Left cardiac atrium (tissue), 4 donors: Measurements from ENCODE around the gene ASXL1. TPM values are rescaled to one million over a fixed set of nuclear protein-coding genes. Genes with fewer than 3 reads are reported as not detected.

Experiments used
- ATAC-seq, 2 donors: fragments of 200-7000 bp; cut with Tn5 transposase; one replicate each; pipeline ENCODE4 v1.9.1; 2020; ENCODE audit warnings: mild to moderate bottlenecking in 2 of 2, moderate library complexity in 2 of 2
- DNase-seq: peaks from one replicate; pipeline ENCODE4 v3.0.0-alpha.2; 2020
- intact Hi-C, 2 donors: fragments of 100-400 bp; cut with DNase I; formaldehyde crosslinking; loops; one replicate each; pipeline versions ENCODE4 v1.14.1 to v1.15.1; 2022 to 2023
- total RNA-seq, 2 donors: library from RNA; stranded (reverse); fragmentation: NEBNext Ultra II Directional; extraction: Animal tissue kit (Norgen Biotek cat#: 25700); gene quantifications; one replicate each; pipeline ENCODE4 v1.2.1, GENCODE V29; 2021
- donor health status: DM: no; HTN: yes; CAD: no.
- donor health status: DM: no; HTN: yes; CAD: no; lungs with severe emphysema.
- donor health status: DM: yes; HTN: yes; CAD: no.
- donor health status: Dilated cardiomyopathy.

ASXL1 gene
- total RNA-seq, 2 donors from 2014 or later: 32.1 to 49.0 TPM

DNA sequence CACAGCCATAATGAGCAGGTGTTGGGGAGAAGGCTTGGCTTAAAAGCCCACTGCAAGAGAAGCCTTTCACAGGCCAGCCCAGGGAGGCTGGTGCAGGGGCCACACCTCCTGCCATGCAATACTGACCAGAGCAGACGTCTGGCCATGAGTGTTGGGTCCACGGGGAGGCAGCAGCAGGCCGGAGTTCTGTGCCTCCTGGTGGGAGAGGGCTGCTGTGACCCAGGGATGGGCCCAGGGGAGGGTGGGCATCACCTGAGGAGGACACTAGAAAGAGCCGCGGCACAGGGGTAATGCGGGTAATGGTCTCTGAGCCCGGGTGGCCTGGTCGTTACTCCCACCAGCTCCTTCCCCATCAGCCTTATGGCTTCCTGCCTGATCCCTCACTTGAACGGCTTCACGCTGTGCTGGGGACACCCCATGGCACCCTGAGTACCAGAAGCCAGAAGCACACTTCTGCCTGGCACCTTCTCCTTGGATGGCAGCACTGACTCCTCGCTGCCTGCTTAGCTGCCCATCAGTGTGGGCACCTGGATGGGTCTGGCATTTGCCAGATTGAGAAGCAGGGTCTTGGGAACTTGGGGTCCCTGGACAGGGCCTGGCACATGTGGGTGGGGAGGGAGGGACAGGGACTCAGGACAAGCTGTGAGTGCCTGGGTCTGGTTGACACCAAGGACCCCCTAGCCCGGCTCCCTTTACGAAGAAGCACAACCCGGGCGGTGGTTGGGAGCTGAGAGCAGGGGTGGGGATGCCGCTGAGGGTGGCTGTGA is 108.8 kb downstream of the ASXL1 start:
- intact Hi-C loops: no loop called here
- ATAC-seq: no peak
- no peak for DNase-seq

- intact Hi-C loops: no loop called here
- ATAC-seq (no peak), DNase-seq (no peak)
Observed at GRCh38 chr20:32467506-32468312, 109.6 kb downstream of the ASXL1 start.

GRCh38 chr20:32468313-32468640 is 110.1 kb downstream of the ASXL1 start:
- no peak for DNase-seq
- intact Hi-C loops: no loop called here
- no peak for ATAC-seq

DNA sequence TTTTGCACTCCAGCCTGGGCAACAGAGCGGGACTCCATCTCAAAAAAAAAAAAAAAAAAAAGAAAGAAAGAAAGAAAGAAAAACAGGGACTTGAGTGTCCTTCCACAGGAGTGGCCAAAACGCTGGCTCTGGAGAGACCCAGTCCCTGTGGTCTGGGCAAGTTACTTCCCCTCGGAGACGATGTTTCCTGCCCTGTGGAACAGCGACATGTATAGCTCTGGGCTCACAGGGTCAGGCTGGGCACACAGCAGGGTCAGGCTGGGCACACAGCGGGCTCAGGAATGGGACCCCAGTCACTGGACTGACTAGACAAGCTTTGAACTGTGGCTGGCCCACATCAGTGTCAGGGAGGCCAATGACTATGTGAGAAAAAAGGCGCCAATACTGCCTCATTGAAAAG is 110.7 kb downstream of the ASXL1 start:
- ATAC-seq: no peak
- intact Hi-C loops: no loop called here
- DNase-seq: no peak

- DNase-seq (peak; percentile 89), ATAC-seq (peak; percentile 34 to 45)
- intact Hi-C loops: no loop called here
Observed at GRCh38 chr20:32470025-32470861, 112.1 kb downstream of the ASXL1 start.

- ATAC-seq (no peak), DNase-seq (no peak)
- intact Hi-C loops: no loop called here
Observed at GRCh38 chr20:32470940-32471339, 112.8 kb downstream of the ASXL1 start.

GRCh38 chr20:32472581-32473207 is 114.6 kb downstream of the ASXL1 start:
- intact Hi-C loops: no loop called here
- no peak for DNase-seq
- no peak for ATAC-seq

GRCh38 chr20:32473231-32474008 is 115.3 kb downstream of the ASXL1 start:
- ATAC-seq: no peak
- intact Hi-C loops: no loop called here
- DNase-seq: no peak

DNA sequence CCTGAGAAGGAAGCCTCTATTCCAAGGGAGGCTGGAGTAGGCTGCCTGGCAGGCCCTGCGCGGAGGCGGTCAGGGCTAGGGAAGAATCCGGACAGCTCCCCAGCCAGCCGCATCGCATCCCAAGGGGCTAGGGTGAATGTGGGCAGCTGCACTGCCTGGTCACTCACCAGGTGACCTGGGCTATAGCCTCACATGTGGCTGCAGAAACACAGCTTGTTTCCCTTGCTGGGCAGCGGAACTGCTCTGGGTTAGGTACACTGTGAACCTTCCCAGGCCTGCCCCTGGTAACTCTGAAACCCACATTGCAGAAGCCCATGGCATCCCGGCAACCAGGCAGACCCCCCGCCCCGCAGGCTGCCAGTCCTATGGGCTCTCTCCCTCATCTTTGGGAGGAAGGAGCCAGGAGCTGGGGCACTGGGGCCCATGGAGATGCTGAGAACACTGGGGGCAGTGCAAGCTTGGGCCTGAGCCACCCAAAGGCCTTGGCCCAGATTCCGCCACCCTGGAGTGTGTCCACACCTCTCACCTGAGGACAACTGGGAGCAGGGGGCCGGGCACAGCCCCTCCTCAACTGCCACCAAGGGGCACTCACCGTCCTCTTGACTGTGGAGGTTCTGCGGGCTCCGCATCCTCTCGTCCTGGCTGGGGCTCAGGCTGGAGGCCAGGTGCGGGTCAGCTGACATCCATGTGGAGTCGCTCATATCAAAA is 116.0 kb downstream of the ASXL1 start:
- ATAC-seq: peak in 1 of 2 donors; percentile 0
- DNase-seq: no peak
- intact Hi-C loops: no loop called here

- DNase-seq: no peak
- intact Hi-C loops: no loop called here
Observed at GRCh38 chr20:32474717-32474966, 116.5 kb downstream of the ASXL1 start.

DNA sequence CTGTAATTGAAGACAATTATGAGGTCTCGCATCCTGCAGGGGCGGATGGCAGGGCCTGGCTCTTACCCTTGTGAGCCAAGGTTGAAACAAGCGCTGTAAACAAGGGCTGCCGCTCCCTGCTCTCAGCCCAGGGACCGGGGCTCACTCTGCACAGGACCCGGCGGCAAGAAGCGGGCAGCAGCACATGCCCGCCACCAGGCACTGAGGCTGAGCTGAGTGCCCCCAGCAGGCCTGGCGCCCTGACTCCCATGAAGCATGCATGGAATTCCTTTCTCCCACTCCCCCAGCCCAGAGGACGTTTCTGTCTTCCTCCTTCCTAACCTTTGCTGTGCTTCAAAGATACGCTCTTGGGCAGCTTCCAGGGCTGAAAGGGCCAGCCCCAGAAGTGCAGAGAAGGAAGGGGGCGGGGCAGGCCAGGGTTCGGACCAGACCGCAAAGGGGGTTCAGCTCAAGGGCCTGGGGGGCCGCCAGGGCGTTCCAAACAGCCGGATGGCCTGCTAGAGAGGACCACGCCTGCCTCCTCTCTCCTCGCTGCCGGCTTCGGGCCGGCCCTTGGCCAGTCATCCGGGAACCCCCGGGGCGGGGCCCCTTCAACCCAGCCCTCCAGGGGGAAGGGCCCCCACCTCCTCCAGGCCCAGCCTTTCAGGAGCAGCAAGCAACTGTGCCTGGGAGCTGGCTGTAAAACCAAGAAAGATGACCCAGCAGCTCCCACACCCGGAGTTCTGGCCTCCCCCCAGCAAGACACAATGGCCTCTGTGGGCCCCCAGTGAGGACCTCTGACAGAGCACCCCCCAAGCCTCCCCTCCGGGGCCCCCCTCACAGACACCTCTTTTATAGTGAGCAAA is 117.1 kb downstream of the ASXL1 start:
- peak; percentile 95 for DNase-seq
- intact Hi-C loops: no loop called here
- peak; percentile 93 to 95 for ATAC-seq

More at GRCh38 chr20:32474717-32474966, 116.5 kb downstream of the ASXL1 start:
- no peak for ATAC-seq

DNA sequence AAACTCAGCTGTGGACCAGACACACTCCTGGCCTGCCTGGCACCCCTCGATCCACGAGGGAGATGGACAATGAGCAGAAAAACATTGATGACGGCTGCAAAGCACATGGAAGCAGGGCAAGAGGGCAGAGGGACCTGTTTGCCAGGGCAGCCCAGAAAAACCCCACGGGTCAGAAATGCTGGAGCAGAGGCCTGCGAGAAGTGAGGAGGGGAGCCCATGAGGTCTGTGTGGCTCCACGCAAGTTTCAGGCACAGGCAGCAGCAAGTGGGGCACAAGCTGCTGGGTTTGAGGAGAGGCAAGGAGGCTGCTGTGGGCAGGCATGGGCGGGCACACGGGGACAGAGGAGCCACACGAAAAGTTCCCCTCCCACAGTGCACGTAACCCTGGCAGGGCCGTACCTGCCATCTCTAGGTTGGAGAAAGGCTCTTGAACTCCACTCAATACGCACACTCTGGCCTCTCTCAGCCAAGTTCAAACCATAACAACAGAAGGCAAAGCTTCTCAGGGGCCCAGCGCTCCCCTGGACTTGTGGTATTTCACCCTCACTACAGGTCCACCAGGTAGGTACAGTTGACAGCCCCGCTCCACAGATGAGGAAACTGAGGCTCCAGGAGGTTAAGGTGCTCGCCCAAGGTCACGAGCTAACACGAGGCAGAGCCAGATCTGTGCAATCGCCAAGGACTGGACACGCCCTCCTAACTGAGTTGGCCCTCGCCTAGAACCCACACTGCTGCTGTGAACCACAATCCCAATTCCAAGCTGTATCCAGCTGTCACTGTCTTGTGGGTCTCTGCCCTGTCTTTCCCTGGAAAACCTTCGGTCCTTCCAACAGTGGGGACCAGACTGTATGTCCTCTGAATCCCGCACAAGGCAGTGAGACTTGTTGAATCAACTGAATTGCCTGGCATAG is 118.8 kb downstream of the ASXL1 start:
- ATAC-seq (no peak), DNase-seq (peak; percentile 20)
- intact Hi-C loops: no loop called here

GRCh38 chr20:32477594-32478512 is 119.7 kb downstream of the ASXL1 start:
- intact Hi-C loops: no loop called here
- ATAC-seq (no peak), DNase-seq (peak; percentile 30)

- ATAC-seq (no peak), DNase-seq (peak; percentile 8)
- intact Hi-C loops: no loop called here
Observed at GRCh38 chr20:32478576-32478975, 120.4 kb downstream of the ASXL1 start.

- intact Hi-C loops: no loop called here
- ATAC-seq (no peak), DNase-seq (peak; percentile 2)
Observed at GRCh38 chr20:32479012-32479411, 120.9 kb downstream of the ASXL1 start.
